Muscle of leg (tissue), 11 donors: ENCODE results near the gene PDLIM7. TPM values are rescaled to one million over a fixed set of nuclear protein-coding genes. Genes with fewer than 3 reads are reported as not detected.

Experiments
- DNase-seq: peaks from one replicate; pipeline ENCODE4 v3.0.0; 2013
- H3K27ac ChIP-seq: one replicate; pipeline ENCODE4 v1.5.1; 2013; ENCODE audit warnings: mild to moderate bottlenecking, low read length, control low read depth
- H3K27me3 ChIP-seq: one replicate; pipeline ENCODE4 v1.6.1; 2013; ENCODE audit warnings: low read length; ENCODE audit not compliant: control insufficient read depth, insufficient read depth
- H3K36me3 ChIP-seq: one replicate; pipeline ENCODE4 v1.6.1; 2013; ENCODE audit warnings: low read length; ENCODE audit not compliant: control insufficient read depth, insufficient read depth
- H3K4me1 ChIP-seq: one replicate; pipeline ENCODE4 v1.6.1; 2013; ENCODE audit warnings: low read length; ENCODE audit not compliant: control insufficient read depth, insufficient read depth
- H3K4me3 ChIP-seq: one replicate; pipeline ENCODE4 v1.5.1; 2013; ENCODE audit warnings: low read length, control low read depth
- H3K9me3 ChIP-seq: replicated peaks from 2 replicates; pipeline ENCODE4 v1.6.1; 2013; ENCODE audit warnings: low read depth, low read length; ENCODE audit not compliant: control insufficient read depth
- WGBS: methylation state at CpG from one replicate; pipeline ENCODE4 v1.1.5; 2013; ENCODE audit warnings: missing lambda C conversion rate; ENCODE audit not compliant: insufficient coverage; 5-methylcytosine and 5-hydroxymethylcytosine counted together
- polyA plus RNA-seq, 8 donors: library from polyadenylated mRNA; unstranded; fragments of 120-200 nt; gene quantifications; one replicate each; pipeline versions ENCODE4 v1.2.1 to v1.2.3, GENCODE V29; 2013; ENCODE audit warnings: inconsistent platforms in 1 of 8, low replicate concordance in 1 of 8; ENCODE audit not compliant: insufficient read length in 8 of 8, insufficient read depth in 1 of 8
- total RNA-seq: library from RNA; stranded (reverse); fragments of 120-200 nt; gene quantifications from one replicate; pipeline ENCODE4 v1.2.4, GENCODE V29; 2013

The PDLIM7 gene
- total and polyA plus RNA-seq, 9 donors = 97.1 to 458 (median 269) TPM

GRCh38 chr5:177509381-177509951 is 12.1 kb upstream of the PDLIM7 start, which contains the start of gene DOK3:
DOK3 (minus strand) TSS chr5:177509826; CDS start chr5:177509540, 286 bp downstream.
- Histone ChIP-seq H3K9me3 (no peaks in the 10 kb centered on the region), H3K4me3 (peak within 1 kb of the TSS; percentile 30), H3K36me3 (peaks cover 51% of the 10 kb centered on the region), H3K4me1 (peaks cover 20% of the 10 kb centered on the region), H3K27me3 (no peaks in the 10 kb centered on the region), H3K27ac (peak within 1 kb of the TSS; percentile 64)
- DNase-seq = peak; percentile 57
- 21% methylated on average over 18 of the region's 20 CpGs for WGBS

GRCh38 chr5:177508837-177509236 is 11.4 kb upstream of the PDLIM7 start:
- Histone ChIP-seq H3K27me3 (no peaks in the 10 kb centered on the region), H3K9me3 (no peaks in the 10 kb centered on the region), H3K36me3 (peaks cover 51% of the 10 kb centered on the region), H3K4me1 (peaks cover 20% of the 10 kb centered on the region), H3K4me3 (peak overlapping the region; percentile 30), H3K27ac (peak overlapping the region; percentile 64)
- WGBS = 48% methylated on average over 6 of the region's 8 CpGs
- DNase-seq = no peak

- H3K4me3 ChIP-seq = peak overlapping the region; percentile 10
- H3K4me1 ChIP-seq = peaks cover 20% of the 10 kb centered on the region
- H3K27ac ChIP-seq = no peak overlapping the region
- H3K27me3 ChIP-seq = no peaks in the 10 kb centered on the region
- 84% methylated on average over 26 of the region's 26 CpGs for WGBS
- no peaks in the 10 kb centered on the region for H3K9me3 ChIP-seq
- H3K36me3 ChIP-seq = peaks cover 47% of the 10 kb centered on the region
- no peak for DNase-seq
Observed at GRCh38 chr5:177508221-177508611, 10.8 kb upstream of the PDLIM7 start.

GRCh38 chr5:177507596-177508220 is 10.3 kb upstream of the PDLIM7 start:
- H3K36me3 ChIP-seq = peaks cover 42% of the 10 kb centered on the region
- H3K27me3 ChIP-seq = no peaks in the 10 kb centered on the region
- DNase-seq = no peak
- H3K4me3 ChIP-seq = peak overlapping the region; percentile 10
- WGBS = 83% methylated on average over 16 of the region's 17 CpGs
- no peaks in the 10 kb centered on the region for H3K9me3 ChIP-seq
- H3K4me1 ChIP-seq = peaks cover 20% of the 10 kb centered on the region
- H3K27ac ChIP-seq = no peak overlapping the region

- H3K9me3 ChIP-seq = no peaks in the 10 kb centered on the region
- H3K36me3 ChIP-seq = peaks cover 37% of the 10 kb centered on the region
- DNase-seq = no peak
- peaks cover 20% of the 10 kb centered on the region for H3K4me1 ChIP-seq
- H3K27ac ChIP-seq = no peak overlapping the region
- 81% methylated on average over 8 of the region's 9 CpGs for WGBS
- H3K4me3 ChIP-seq = no peak overlapping the region
- no peaks in the 10 kb centered on the region for H3K27me3 ChIP-seq
Observed at GRCh38 chr5:177507165-177507564, 9.8 kb upstream of the PDLIM7 start.

- H3K36me3 ChIP-seq = peaks cover 16% of the 10 kb centered on the region
- H3K9me3 ChIP-seq = no peaks in the 10 kb centered on the region
- no peak for DNase-seq
- WGBS = no CpG with 5 or more reads among the region's 4 CpGs
- no peak overlapping the region for H3K27ac ChIP-seq
- no peak overlapping the region for H3K4me3 ChIP-seq
- peaks cover 31% of the 10 kb centered on the region for H3K4me1 ChIP-seq
- H3K27me3 ChIP-seq = no peaks in the 10 kb centered on the region
Observed at GRCh38 chr5:177505075-177505474, 7.7 kb upstream of the PDLIM7 start.

- no peaks in the 10 kb centered on the region for H3K27me3 ChIP-seq
- 92% methylated on average over 47 of the region's 47 CpGs for WGBS
- H3K4me3 ChIP-seq = no peak overlapping the region
- DNase-seq = no peak
- H3K4me1 ChIP-seq = peaks cover 29% of the 10 kb centered on the region
- H3K9me3 ChIP-seq = no peaks in the 10 kb centered on the region
- H3K36me3 ChIP-seq = peaks cover 16% of the 10 kb centered on the region
- H3K27ac ChIP-seq = no peak overlapping the region
Observed at GRCh38 chr5:177504086-177505056, 7.0 kb upstream of the PDLIM7 start.

- Histone ChIP-seq H3K9me3 (no peaks in the 10 kb centered on the region), H3K27ac (no peak overlapping the region), H3K4me1 (peaks cover 25% of the 10 kb centered on the region), H3K36me3 (peaks cover 16% of the 10 kb centered on the region), H3K4me3 (no peak overlapping the region), H3K27me3 (peaks cover 4% of the 10 kb centered on the region)
- DNase-seq = no peak
- WGBS = 82% methylated on average over 20 of the region's 24 CpGs
Observed at GRCh38 chr5:177503351-177504085, 6.1 kb upstream of the PDLIM7 start.

- Histone ChIP-seq H3K27ac (no peak overlapping the region), H3K27me3 (peaks cover 4% of the 10 kb centered on the region)
Observed at GRCh38 chr5:177502886-177503285, 5.5 kb upstream of the PDLIM7 start.

More at GRCh38 chr5:177502886-177503285, 5.5 kb upstream of the PDLIM7 start:
- Histone ChIP-seq H3K9me3 (no peaks in the 10 kb centered on the region), H3K4me1 (peaks cover 31% of the 10 kb centered on the region), H3K36me3 (peaks cover 16% of the 10 kb centered on the region), H3K4me3 (no peak overlapping the region)
- WGBS = 84% methylated on average over 16 of the region's 16 CpGs
- DNase-seq = no peak
